Peyer's patch (tissue), 4 donors: ENCODE measurements around the gene SMYD3. TPM values are rescaled to one million over a fixed set of nuclear protein-coding genes. Genes with fewer than 3 reads are reported as not detected.

Experiments
- DNase-seq, 3 donors: peaks; one replicate each; pipeline ENCODE4 v3.0.0-alpha.2; 2017 to 2019
- H3K27ac ChIP-seq, 4 donors: fragments of 200-600 bp; sonication (generic); one replicate each; pipeline ENCODE4 v1.5.1; 2016 to 2019
- H3K27me3 ChIP-seq, 2 donors: fragments of 200-600 bp; sonication (generic); one replicate each; pipeline ENCODE4 v1.5.1; 2019
- H3K36me3 ChIP-seq, 3 donors: fragments of 200-600 bp; sonication (generic); one replicate each; pipeline ENCODE4 v1.5.1; 2016 to 2019
- H3K4me1 ChIP-seq, 4 donors: fragments of 200-600 bp; sonication (generic); one replicate each; pipeline ENCODE4 v1.5.1; 2016 to 2019
- H3K4me3 ChIP-seq, 4 donors: fragments of 200-600 bp; sonication (generic); 1 replicate in 3 of 4; 2 replicates in 1 of 4; pipeline ENCODE4 v1.5.1; 2016 to 2019; ENCODE audit warnings: mild to moderate bottlenecking in 1 of 4
- H3K9me3 ChIP-seq, 4 donors: fragments of 200-600 bp; sonication (generic); one replicate each; pipeline ENCODE4 v1.5.1; 2016 to 2019; ENCODE audit warnings: mild to moderate bottlenecking in 1 of 4
- CTCF ChIP-seq, 6 experiments: fragments of 450-650 bp in 4 of 6; fragments of 200-600 bp in 2 of 6; sonication (generic) in 1 of 6; IDR thresholded peaks; one replicate each; pipeline ENCODE4 v1.5.1; 2017 to 2019; ENCODE audit warnings: antibody characterized with exemption in 6 of 6, mild to moderate bottlenecking in 3 of 6, moderate library complexity in 1 of 6
- POLR2A ChIP-seq, 2 donors: fragments of 450-650 bp; IDR thresholded peaks; one replicate each; pipeline ENCODE4 v1.5.1; 2017; ENCODE audit warnings: antibody characterized with exemption in 2 of 2, mild to moderate bottlenecking in 2 of 2, moderate library complexity in 2 of 2
- total RNA-seq, 4 donors: library from RNA; depleted of rRNA; stranded (reverse); fragments of >200 nt; gene quantifications; one replicate each; pipeline ENCODE4 v1.1.0, GENCODE V29; 2016

The SMYD3 gene
- total RNA-seq, 4 donors from 2014 or later = 19.8 to 55.3 (median 26.9) TPM

- no peak for DNase-seq
- no peaks in the 10 kb centered on the region for H3K9me3 ChIP-seq
- TF ChIP-seq CTCF (IDR thresholded peaks at IDR 0.05) = no peak
- no peak for TF ChIP-seq POLR2A (IDR thresholded peaks at IDR 0.05)
Observed at GRCh38 chr1:246428542-246429308, 78.4 kb downstream of the SMYD3 start.

GRCh38 chr1:246427611-246428010, 79.5 kb downstream of the SMYD3 start:
- no peak for DNase-seq
- no peak overlapping the region for H3K4me3 ChIP-seq
- H3K27ac ChIP-seq = no peak overlapping the region
- no peaks in the 10 kb centered on the region for H3K27me3 ChIP-seq
- H3K9me3 ChIP-seq = no peaks in the 10 kb centered on the region
- TF ChIP-seq POLR2A (IDR thresholded peaks at IDR 0.05) = no peak
- H3K4me1 ChIP-seq = no peaks in the 10 kb centered on the region
- no peaks in the 10 kb centered on the region for H3K36me3 ChIP-seq

More at GRCh38 chr1:246428542-246429308, 78.4 kb downstream of the SMYD3 start:
- H3K27ac ChIP-seq = no peak overlapping the region
- H3K4me3 ChIP-seq = no peak overlapping the region
- H3K27me3 ChIP-seq = no peaks in the 10 kb centered on the region
- no peaks in the 10 kb centered on the region for H3K36me3 ChIP-seq
- no peaks in the 10 kb centered on the region for H3K4me1 ChIP-seq

GRCh38 chr1:246425895-246426294, 81.2 kb downstream of the SMYD3 start:
- no peaks in the 10 kb centered on the region for H3K27me3 ChIP-seq
- no peaks in the 10 kb centered on the region for H3K9me3 ChIP-seq
- no peaks in the 10 kb centered on the region for H3K36me3 ChIP-seq
- no peak overlapping the region for H3K27ac ChIP-seq
- H3K4me3 ChIP-seq = no peak overlapping the region
- H3K4me1 ChIP-seq = no peaks in the 10 kb centered on the region
- TF ChIP-seq POLR2A (IDR thresholded peaks at IDR 0.05) = no peak
- TF ChIP-seq CTCF (IDR thresholded peaks at IDR 0.05) = no peak
- DNase-seq = no peak

- Histone ChIP-seq H3K27ac (no peak overlapping the region), H3K27me3 (no peaks in the 10 kb centered on the region), H3K9me3 (no peaks in the 10 kb centered on the region), H3K4me1 (no peaks in the 10 kb centered on the region), H3K36me3 (no peaks in the 10 kb centered on the region), H3K4me3 (no peak overlapping the region)
- TF ChIP-seq POLR2A (IDR thresholded peaks at IDR 0.05) (no peak), CTCF (IDR thresholded peaks at IDR 0.05) (no peak)
- no peak for DNase-seq
Observed at GRCh38 chr1:246425139-246425794, 81.8 kb downstream of the SMYD3 start.

- Histone ChIP-seq H3K4me1 (no peaks in the 10 kb centered on the region), H3K27ac (no peak overlapping the region), H3K4me3 (no peak overlapping the region), H3K36me3 (peaks cover 0 to 6% (median 0%) of the 10 kb centered on the region in 3 donors), H3K9me3 (peaks cover 0 to 2% (median 0%) of the 10 kb centered on the region in 4 donors), H3K27me3 (no peaks in the 10 kb centered on the region)
- DNase-seq = no peak
- TF ChIP-seq POLR2A (IDR thresholded peaks at IDR 0.05) = no peak
Observed at GRCh38 chr1:246420300-246420699, 86.8 kb downstream of the SMYD3 start.

GRCh38 chr1:246418565-246419312, 88.3 kb downstream of the SMYD3 start:
- no peak overlapping the region for H3K27ac ChIP-seq
- H3K27me3 ChIP-seq = no peaks in the 10 kb centered on the region
- H3K36me3 ChIP-seq = peaks cover 0 to 6% (median 0%) of the 10 kb centered on the region in 3 donors
- DNase-seq = no peak
- H3K9me3 ChIP-seq = peaks cover 0 to 2% (median 0%) of the 10 kb centered on the region in 4 donors
- no peak overlapping the region for H3K4me3 ChIP-seq
- H3K4me1 ChIP-seq = no peaks in the 10 kb centered on the region
- TF ChIP-seq POLR2A (IDR thresholded peaks at IDR 0.05) = no peak
- no peak for TF ChIP-seq CTCF (IDR thresholded peaks at IDR 0.05)
